WTC11 (cell line): ENCODE data around the gene DNAJC17. TPM values are rescaled to one million over a fixed set of nuclear protein-coding genes. Genes with fewer than 3 reads are reported as not detected.

Experiments
- ATAC-seq: fragments of 200-7000 bp; cut with Tn5 transposase; 2 replicates; pipeline ENCODE4 v1.10.0; 2021; ENCODE audit warnings: mild to moderate bottlenecking, moderate library complexity
- CTCF ChIA-PET: fragments of 300-600 bp; sonication (Branson Sonifier 250); formaldehyde crosslinking; loops from one replicate; lab custom pipeline; 2021; ENCODE audit warnings: antibody characterized with exemption; lab: Charles Lee
- POLR2A ChIA-PET: fragments of 350-600 bp; sonication (Branson Sonifier 250); formaldehyde crosslinking; loops from one replicate; lab custom pipeline; 2021; ENCODE audit warnings: antibody characterized with exemption; lab: Charles Lee
- DNase-seq: peaks from one replicate; pipeline ENCODE4 v3.0.0; 2021; ENCODE audit warnings: low spot score
- H3K27ac Mint-ChIP-seq: 2 replicates; pipeline ENCODE4 v1.8.0; 2021; ENCODE audit warnings: mixed read lengths
- H3K27me3 Mint-ChIP-seq: 2 replicates; pipeline ENCODE4 v1.8.0; 2021; ENCODE audit warnings: low read depth, mild to moderate bottlenecking, moderate library complexity, mixed read lengths
- H3K36me3 Mint-ChIP-seq: 2 replicates; pipeline ENCODE4 v1.8.0; 2021; ENCODE audit warnings: mixed read lengths
- H3K4me1 Mint-ChIP-seq: 2 replicates; pipeline ENCODE4 v1.8.0; 2022; ENCODE audit warnings: mixed read lengths
- H3K4me3 Mint-ChIP-seq: 2 replicates; pipeline ENCODE4 v1.8.0; 2021; ENCODE audit warnings: mild to moderate bottlenecking, moderate library complexity, mixed read lengths
- H3K9me3 Mint-ChIP-seq: 2 replicates; pipeline ENCODE4 v1.8.0; 2021; ENCODE audit warnings: mixed read lengths
- CBFB ChIP-seq: sonication (generic); formaldehyde crosslinking; IDR thresholded peaks from 2 replicates; pipeline ENCODE4 v1.8.1; 2022; ENCODE audit warnings: mild to moderate bottlenecking, low read depth, missing genetic modification reagents
- FOXK1 ChIP-seq: sonication (generic); formaldehyde crosslinking; IDR thresholded peaks from 2 replicates; pipeline ENCODE4 v1.8.0; 2022; ENCODE audit warnings: mild to moderate bottlenecking, moderate library complexity, missing genetic modification reagents
- GABPB1 ChIP-seq: sonication (generic); formaldehyde crosslinking; IDR thresholded peaks from 2 replicates; pipeline ENCODE4 v1.8.1; 2023; ENCODE audit warnings: mild to moderate bottlenecking, missing genetic modification reagents
- GRHL2 ChIP-seq: fragments of 250-450 bp; sonication (Bioruptor Pico); IDR thresholded peaks from 2 replicates; pipeline ENCODE4 v1.8.0; 2022; ENCODE audit warnings: mild to moderate bottlenecking, moderate library complexity; ENCODE audit not compliant: insufficient replicate concordance, severe bottlenecking
- HMGA2 ChIP-seq: fragments of 250-450 bp; sonication (Bioruptor Pico); IDR thresholded peaks from 2 replicates; pipeline ENCODE4 v1.4.0; 2021; ENCODE audit warnings: mild to moderate bottlenecking, moderate library complexity
- KAT7 ChIP-seq: sonication (generic); formaldehyde crosslinking; IDR thresholded peaks from 2 replicates; pipeline ENCODE4 v1.8.1; 2023; ENCODE audit warnings: missing genetic modification reagents, mild to moderate bottlenecking, borderline replicate concordance
- RELA ChIP-seq: sonication (generic); formaldehyde crosslinking; IDR thresholded peaks from 2 replicates; pipeline ENCODE4 v1.8.1; 2022; ENCODE audit warnings: missing genetic modification reagents, mild to moderate bottlenecking, borderline replicate concordance
- SOX15 ChIP-seq: fragments of 250-450 bp; sonication (Bioruptor Pico); IDR thresholded peaks from 2 replicates; pipeline ENCODE4 v1.9.0; 2021; ENCODE audit warnings: mild to moderate bottlenecking
- TCF7 ChIP-seq: sonication (generic); formaldehyde crosslinking; IDR thresholded peaks from 2 replicates; pipeline ENCODE4 v1.8.0; 2022; ENCODE audit warnings: mild to moderate bottlenecking, low read depth, missing genetic modification reagents, moderate library complexity
- TEAD1 ChIP-seq: sonication (generic); formaldehyde crosslinking; IDR thresholded peaks from 2 replicates; pipeline ENCODE4 v1.8.0; 2022; ENCODE audit warnings: mild to moderate bottlenecking, missing genetic modification reagents
- TEAD4 ChIP-seq: sonication (generic); formaldehyde crosslinking; IDR thresholded peaks from 2 replicates; pipeline ENCODE4 v1.8.0; 2022; ENCODE audit warnings: mild to moderate bottlenecking, missing genetic modification reagents
- ZBTB21 ChIP-seq: sonication (generic); formaldehyde crosslinking; IDR thresholded peaks from 2 replicates; pipeline ENCODE4 v1.8.1; 2023; ENCODE audit warnings: mild to moderate bottlenecking, missing genetic modification reagents, borderline replicate concordance
- ZNF121 ChIP-seq: sonication (generic); formaldehyde crosslinking; IDR thresholded peaks from 2 replicates; pipeline ENCODE4 v1.8.0; 2023; ENCODE audit warnings: missing genetic modification reagents
- ZNF138 ChIP-seq: sonication (generic); formaldehyde crosslinking; conservative IDR thresholded peaks from 2 replicates; pipeline ENCODE4 v1.8.1; 2022; ENCODE audit warnings: mild to moderate bottlenecking, moderate library complexity, missing genetic modification reagents
- ZNF396 ChIP-seq: fragments of 250-450 bp; sonication (Bioruptor Pico); IDR thresholded peaks from 2 replicates; pipeline ENCODE4 v1.8.0; 2021; ENCODE audit warnings: mild to moderate bottlenecking, moderate library complexity, borderline replicate concordance
- ZNF416 ChIP-seq: fragments of 250-450 bp; sonication (Bioruptor Pico); IDR thresholded peaks from 2 replicates; pipeline ENCODE4 v1.9.0; 2021; ENCODE audit warnings: mild to moderate bottlenecking, inconsistent platforms
- total RNA-seq: library from RNA; stranded (reverse); gene quantifications from 3 replicates; pipeline ENCODE4 v1.2.3, GENCODE V29; 2021
- TF ChIP-seq, protein P1 (sequence below): sonication (generic); formaldehyde crosslinking; IDR thresholded peaks from 2 replicates; pipeline ENCODE4 v1.8.1; 2023; ENCODE audit warnings: mild to moderate bottlenecking, moderate library complexity, missing genetic modification reagents
- TF ChIP-seq, protein P2 (sequence below): sonication (generic); formaldehyde crosslinking; IDR thresholded peaks from 2 replicates; pipeline ENCODE4 v1.8.0; 2022; ENCODE audit warnings: missing genetic modification reagents
- TF ChIP-seq, protein P3 (sequence below): sonication (generic); formaldehyde crosslinking; IDR thresholded peaks from 2 replicates; pipeline ENCODE4 v1.8.0; 2022; ENCODE audit warnings: mild to moderate bottlenecking, missing genetic modification reagents
- TF ChIP-seq, protein P4 (sequence below): fragments of 250-450 bp; sonication (Bioruptor Pico); IDR thresholded peaks from 2 replicates; pipeline ENCODE4 v1.9.0; 2021; ENCODE audit warnings: mild to moderate bottlenecking
- TF ChIP-seq, protein P5 (sequence below): sonication (generic); formaldehyde crosslinking; IDR thresholded peaks from 2 replicates; pipeline ENCODE4 v1.8.1; 2022; ENCODE audit warnings: missing genetic modification reagents, borderline replicate concordance
- TF ChIP-seq, protein P6 (sequence below): sonication (generic); formaldehyde crosslinking; IDR thresholded peaks from 2 replicates; pipeline ENCODE4 v1.8.0; 2022; ENCODE audit warnings: mild to moderate bottlenecking, missing genetic modification reagents
- TF ChIP-seq, protein P7 (sequence below): fragments of 250-450 bp; sonication (Bioruptor Pico); conservative IDR thresholded peaks from 2 replicates; pipeline ENCODE4 v1.9.0; 2021; ENCODE audit warnings: mild to moderate bottlenecking

The DNAJC17 gene
- total RNA-seq, 1 experiment from 2014 or later: 49.8 TPM

DNA sequence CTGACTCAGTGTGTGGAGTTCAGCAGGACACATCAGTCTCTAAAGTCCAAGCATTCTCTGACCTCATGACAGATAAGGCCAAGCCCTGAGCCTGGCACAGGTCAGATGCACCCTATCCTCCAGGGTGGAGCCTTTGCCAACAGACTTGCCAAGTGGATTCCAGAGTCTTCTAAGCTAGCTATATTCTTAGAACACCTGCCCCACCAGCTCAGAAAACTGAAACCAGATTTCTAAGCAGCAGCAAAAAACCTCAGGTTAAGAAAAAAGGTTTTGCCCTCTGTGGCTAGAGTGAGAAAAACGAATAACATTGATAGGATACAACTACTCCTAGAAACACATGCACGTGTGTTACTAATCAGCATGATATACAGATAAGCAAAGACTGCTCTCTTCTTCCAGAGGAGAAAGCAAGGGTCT, 63.8 kb downstream of the DNAJC17 start:
- Mint-ChIP-seq H3K27ac (no peak overlapping the region), H3K36me3 (peaks cover 11% of the 10 kb centered on the region), H3K4me3 (no peak overlapping the region), H3K4me1 (peaks cover 25% of the 10 kb centered on the region), H3K9me3 (no peaks in the 10 kb centered on the region), H3K27me3 (no peaks in the 10 kb centered on the region)
- CTCF ChIA-PET: interaction anchor here (0.6 to 2.7 kb wide), 7 partner anchors 15 to 154 kb away, joined by 3 to 13 read pairs (median 4); partner anchors contain the start of gene VPS18
- DNase-seq (no peak), ATAC-seq (no peak)
- POLR2A ChIA-PET: no interaction called here
- TF ChIP-seq TEAD1 (no peak), ZBTB21 (CRISPR knock-in tag) (no peak), GABPB1 (CRISPR knock-in tag) (no peak), ZNF138 (no peak), SOX15 (CRISPR knock-in tag) (no peak), GRHL2 (no peak), FOXK1 (CRISPR knock-in tag) (no peak)
- TF ChIP-seq, protein P1, sequence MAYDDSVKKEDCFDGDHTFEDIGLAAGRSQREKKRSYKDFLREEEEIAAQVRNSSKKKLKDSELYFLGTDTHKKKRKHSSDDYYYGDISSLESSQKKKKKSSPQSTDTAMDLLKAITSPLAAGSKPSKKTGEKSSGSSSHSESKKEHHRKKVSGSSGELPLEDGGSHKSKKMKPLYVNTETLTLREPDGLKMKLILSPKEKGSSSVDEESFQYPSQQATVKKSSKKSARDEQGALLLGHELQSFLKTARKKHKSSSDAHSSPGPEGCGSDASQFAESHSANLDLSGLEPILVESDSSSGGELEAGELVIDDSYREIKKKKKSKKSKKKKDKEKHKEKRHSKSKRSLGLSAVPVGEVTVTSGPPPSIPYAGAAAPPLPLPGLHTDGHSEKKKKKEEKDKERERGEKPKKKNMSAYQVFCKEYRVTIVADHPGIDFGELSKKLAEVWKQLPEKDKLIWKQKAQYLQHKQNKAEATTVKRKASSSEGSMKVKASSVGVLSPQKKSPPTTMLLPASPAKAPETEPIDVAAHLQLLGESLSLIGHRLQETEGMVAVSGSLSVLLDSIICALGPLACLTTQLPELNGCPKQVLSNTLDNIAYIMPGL (CRISPR knock-in tag): no peak

DNA sequence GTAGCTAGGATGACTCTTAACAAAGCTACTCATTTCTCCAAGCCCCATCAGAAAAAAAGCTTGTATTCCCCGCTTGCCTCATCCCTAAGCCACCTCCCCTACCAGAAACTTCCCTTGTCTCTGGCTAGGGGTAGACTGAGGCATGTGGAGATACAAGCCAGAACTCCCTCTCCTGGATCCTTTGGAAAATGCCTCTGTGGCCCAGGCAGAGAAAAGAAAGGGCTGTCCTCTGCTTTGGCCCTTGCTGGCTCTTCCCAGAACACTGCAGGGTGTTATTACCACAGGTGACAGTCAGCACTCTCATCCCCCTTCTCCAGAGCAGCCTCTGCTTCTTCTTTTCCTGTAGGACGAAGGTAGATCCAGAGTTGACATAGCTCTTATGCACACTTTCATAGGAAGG, 67.4 kb downstream of the DNAJC17 start:
- Mint-ChIP-seq H3K4me3 (no peak overlapping the region), H3K4me1 (peaks cover 43% of the 10 kb centered on the region), H3K9me3 (no peaks in the 10 kb centered on the region), H3K27me3 (no peaks in the 10 kb centered on the region), H3K36me3 (peaks cover 25% of the 10 kb centered on the region), H3K27ac (peak overlapping the region; percentile 91)
- DNase-seq (no peak), ATAC-seq (peak; percentile 62)
- ChIA-PET POLR2A (interaction anchor here (0.5 to 0.6 kb wide), 3 partner anchors 38 to 150 kb away, joined by 3 to 9 read pairs (median 4); no protein-coding TSS in a partner anchor), CTCF (interaction anchor here (0.9 to 3.2 kb wide), 24 partner anchors 8 to 491 kb away, joined by 3 to 16 read pairs (median 4); partner anchors contain the start of genes CHP1, DNAJC17, EXD1 and GCHFR)
- TF ChIP-seq KAT7 (CRISPR knock-in tag): no peak
- TF ChIP-seq, protein P2, sequence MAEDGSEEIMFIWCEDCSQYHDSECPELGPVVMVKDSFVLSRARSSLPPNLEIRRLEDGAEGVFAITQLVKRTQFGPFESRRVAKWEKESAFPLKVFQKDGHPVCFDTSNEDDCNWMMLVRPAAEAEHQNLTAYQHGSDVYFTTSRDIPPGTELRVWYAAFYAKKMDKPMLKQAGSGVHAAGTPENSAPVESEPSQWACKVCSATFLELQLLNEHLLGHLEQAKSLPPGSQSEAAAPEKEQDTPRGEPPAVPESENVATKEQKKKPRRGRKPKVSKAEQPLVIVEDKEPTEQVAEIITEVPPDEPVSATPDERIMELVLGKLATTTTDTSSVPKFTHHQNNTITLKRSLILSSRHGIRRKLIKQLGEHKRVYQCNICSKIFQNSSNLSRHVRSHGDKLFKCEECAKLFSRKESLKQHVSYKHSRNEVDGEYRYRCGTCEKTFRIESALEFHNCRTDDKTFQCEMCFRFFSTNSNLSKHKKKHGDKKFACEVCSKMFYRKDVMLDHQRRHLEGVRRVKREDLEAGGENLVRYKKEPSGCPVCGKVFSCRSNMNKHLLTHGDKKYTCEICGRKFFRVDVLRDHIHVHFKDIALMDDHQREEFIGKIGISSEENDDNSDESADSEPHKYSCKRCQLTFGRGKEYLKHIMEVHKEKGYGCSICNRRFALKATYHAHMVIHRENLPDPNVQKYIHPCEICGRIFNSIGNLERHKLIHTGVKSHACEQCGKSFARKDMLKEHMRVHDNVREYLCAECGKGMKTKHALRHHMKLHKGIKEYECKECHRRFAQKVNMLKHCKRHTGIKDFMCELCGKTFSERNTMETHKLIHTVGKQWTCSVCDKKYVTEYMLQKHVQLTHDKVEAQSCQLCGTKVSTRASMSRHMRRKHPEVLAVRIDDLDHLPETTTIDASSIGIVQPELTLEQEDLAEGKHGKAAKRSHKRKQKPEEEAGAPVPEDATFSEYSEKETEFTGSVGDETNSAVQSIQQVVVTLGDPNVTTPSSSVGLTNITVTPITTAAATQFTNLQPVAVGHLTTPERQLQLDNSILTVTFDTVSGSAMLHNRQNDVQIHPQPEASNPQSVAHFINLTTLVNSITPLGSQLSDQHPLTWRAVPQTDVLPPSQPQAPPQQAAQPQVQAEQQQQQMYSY (CRISPR knock-in tag): no peak
- TF ChIP-seq, protein P3, sequence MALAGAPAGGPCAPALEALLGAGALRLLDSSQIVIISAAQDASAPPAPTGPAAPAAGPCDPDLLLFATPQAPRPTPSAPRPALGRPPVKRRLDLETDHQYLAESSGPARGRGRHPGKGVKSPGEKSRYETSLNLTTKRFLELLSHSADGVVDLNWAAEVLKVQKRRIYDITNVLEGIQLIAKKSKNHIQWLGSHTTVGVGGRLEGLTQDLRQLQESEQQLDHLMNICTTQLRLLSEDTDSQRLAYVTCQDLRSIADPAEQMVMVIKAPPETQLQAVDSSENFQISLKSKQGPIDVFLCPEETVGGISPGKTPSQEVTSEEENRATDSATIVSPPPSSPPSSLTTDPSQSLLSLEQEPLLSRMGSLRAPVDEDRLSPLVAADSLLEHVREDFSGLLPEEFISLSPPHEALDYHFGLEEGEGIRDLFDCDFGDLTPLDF (CRISPR knock-in tag): no peak
- TF ChIP-seq CBFB (CRISPR knock-in tag): no peak
- TF ChIP-seq ZBTB21 (CRISPR knock-in tag): no peak
- no peak for TF ChIP-seq HMGA2 (CRISPR knock-in tag)
- no peak for TF ChIP-seq TEAD4 (CRISPR knock-in tag)
- no peak for TF ChIP-seq ZNF138
- TF ChIP-seq, protein P4, sequence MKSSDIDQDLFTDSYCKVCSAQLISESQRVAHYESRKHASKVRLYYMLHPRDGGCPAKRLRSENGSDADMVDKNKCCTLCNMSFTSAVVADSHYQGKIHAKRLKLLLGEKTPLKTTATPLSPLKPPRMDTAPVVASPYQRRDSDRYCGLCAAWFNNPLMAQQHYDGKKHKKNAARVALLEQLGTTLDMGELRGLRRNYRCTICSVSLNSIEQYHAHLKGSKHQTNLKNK (CRISPR knock-in tag): no peak
- no peak for TF ChIP-seq RELA (CRISPR knock-in tag)
- TF ChIP-seq ZNF396: no peak
- TF ChIP-seq, protein P5, sequence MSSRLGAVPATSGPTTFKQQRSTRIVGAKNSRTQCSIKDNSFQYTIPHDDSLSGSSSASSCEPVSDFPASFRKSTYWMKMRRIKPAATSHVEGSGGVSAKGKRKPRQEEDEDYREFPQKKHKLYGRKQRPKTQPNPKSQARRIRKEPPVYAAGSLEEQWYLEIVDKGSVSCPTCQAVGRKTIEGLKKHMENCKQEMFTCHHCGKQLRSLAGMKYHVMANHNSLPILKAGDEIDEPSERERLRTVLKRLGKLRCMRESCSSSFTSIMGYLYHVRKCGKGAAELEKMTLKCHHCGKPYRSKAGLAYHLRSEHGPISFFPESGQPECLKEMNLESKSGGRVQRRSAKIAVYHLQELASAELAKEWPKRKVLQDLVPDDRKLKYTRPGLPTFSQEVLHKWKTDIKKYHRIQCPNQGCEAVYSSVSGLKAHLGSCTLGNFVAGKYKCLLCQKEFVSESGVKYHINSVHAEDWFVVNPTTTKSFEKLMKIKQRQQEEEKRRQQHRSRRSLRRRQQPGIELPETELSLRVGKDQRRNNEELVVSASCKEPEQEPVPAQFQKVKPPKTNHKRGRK: no peak
- TF ChIP-seq ZNF121 (CRISPR knock-in tag): no peak
- TF ChIP-seq, protein P6, sequence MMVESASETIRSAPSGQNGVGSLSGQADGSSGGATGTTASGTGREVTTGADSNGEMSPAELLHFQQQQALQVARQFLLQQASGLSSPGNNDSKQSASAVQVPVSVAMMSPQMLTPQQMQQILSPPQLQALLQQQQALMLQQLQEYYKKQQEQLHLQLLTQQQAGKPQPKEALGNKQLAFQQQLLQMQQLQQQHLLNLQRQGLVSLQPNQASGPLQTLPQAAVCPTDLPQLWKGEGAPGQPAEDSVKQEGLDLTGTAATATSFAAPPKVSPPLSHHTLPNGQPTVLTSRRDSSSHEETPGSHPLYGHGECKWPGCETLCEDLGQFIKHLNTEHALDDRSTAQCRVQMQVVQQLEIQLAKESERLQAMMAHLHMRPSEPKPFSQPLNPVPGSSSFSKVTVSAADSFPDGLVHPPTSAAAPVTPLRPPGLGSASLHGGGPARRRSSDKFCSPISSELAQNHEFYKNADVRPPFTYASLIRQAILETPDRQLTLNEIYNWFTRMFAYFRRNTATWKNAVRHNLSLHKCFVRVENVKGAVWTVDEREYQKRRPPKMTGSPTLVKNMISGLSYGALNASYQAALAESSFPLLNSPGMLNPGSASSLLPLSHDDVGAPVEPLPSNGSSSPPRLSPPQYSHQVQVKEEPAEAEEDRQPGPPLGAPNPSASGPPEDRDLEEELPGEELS (CRISPR knock-in tag): no peak
- TF ChIP-seq ZNF416 (CRISPR knock-in tag): no peak
- TF ChIP-seq, protein P7, sequence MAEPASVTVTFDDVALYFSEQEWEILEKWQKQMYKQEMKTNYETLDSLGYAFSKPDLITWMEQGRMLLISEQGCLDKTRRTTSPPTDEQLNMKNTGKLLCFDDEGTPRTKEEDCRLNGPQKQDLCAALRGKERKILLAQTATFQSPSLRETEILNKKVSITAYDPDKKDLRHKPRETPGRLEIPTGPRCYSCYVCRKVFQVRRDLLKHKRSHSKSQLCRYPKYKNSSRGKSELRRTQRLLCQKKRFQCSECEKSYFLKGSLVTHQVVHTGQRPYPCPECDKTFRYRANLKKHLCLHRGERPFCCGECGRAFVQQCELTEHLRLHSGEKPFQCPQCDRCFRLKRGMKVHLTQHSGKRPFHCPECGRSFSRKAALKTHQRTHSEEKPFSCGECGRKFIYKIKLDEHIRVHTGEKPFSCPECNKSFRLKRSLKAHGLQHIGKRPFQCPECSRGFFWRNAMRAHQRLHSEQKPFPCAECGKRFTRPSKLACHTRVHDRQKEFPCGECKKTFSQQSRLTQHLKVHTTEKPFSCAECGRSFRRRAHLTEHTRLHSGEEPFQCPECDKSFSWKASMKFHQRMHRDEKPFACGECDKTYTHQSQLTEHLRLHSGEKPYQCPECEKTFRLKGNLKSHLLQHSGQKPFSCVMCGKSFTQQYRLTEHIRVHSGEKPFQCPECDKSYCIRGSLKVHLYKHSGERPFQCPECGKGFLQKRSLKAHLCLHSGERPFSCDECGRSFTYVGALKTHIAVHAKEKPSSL: no peak
- TF ChIP-seq TCF7 (CRISPR knock-in tag): no peak
